Activated CD8-positive, alpha-beta T cell treated with anti-CD3 and anti-CD28 coated beads for 36 hours (primary cell): ENCODE results near the gene CYP2A13. TPM values are rescaled to one million over a fixed set of nuclear protein-coding genes. Genes with fewer than 3 reads are reported as not detected.
A peak's percentile ranks its signal among the peaks of the same experiment; 100 is the strongest.

ENCODE experiments used
- ATAC-seq: fragments of 200-7000 bp; cut with Tn5 transposase; one replicate; pipeline ENCODE4 v1.10.0; 2021; ENCODE audit warnings: mild to moderate bottlenecking, moderate library complexity
- CTCF ChIA-PET: fragments of 350-600 bp; sonication (Branson Sonifier 250); formaldehyde crosslinking; loops from one replicate; lab custom pipeline; 2021; ENCODE audit warnings: antibody characterized with exemption; lab: Charles Lee
- POLR2A ChIA-PET: fragments of 350-600 bp; sonication (Branson Sonifier 250); formaldehyde crosslinking; loops from one replicate; lab custom pipeline; 2021; ENCODE audit warnings: antibody characterized with exemption; lab: Charles Lee
- DNase-seq: peaks from one replicate; pipeline ENCODE4 v3.0.0-alpha.2; 2020
- H3K27ac Mint-ChIP-seq: one replicate; pipeline ENCODE4 v1.8.0; 2021; ENCODE audit warnings: mild to moderate bottlenecking, mixed read lengths
- H3K27me3 Mint-ChIP-seq: one replicate; pipeline ENCODE4 v1.8.0; 2021; ENCODE audit warnings: mixed read lengths
- H3K36me3 Mint-ChIP-seq: one replicate; pipeline ENCODE4 v1.8.0; 2021; ENCODE audit warnings: low read depth, mixed read lengths
- H3K4me1 Mint-ChIP-seq: one replicate; pipeline ENCODE4 v1.8.0; 2021; ENCODE audit warnings: low read depth, mixed read lengths
- H3K4me3 Mint-ChIP-seq: one replicate; pipeline ENCODE4 v1.8.0; 2021; ENCODE audit warnings: mild to moderate bottlenecking, moderate library complexity, mixed read lengths
- H3K9me3 Mint-ChIP-seq: one replicate; pipeline ENCODE4 v1.8.0; 2021; ENCODE audit warnings: mixed read lengths
- CTCF ChIP-seq: fragments of 200-600 bp; IDR thresholded peaks from one replicate; pipeline ENCODE4 v1.8.0; 2022; ENCODE audit warnings: antibody characterized with exemption, mild to moderate bottlenecking
- intact Hi-C: fragments of 100-400 bp; cut with micrococcal nuclease; formaldehyde crosslinking; loops from one replicate; pipeline ENCODE4 v1.10.0; 2022
- total RNA-seq, 2 experiments: library from RNA; stranded (reverse); gene quantifications; one replicate each; pipeline ENCODE4 v1.2.3, GENCODE V29; 2021

CYP2A13 gene
- total RNA-seq, 2 experiments from 2014 or later = not detected

- ATAC-seq (no peak), DNase-seq (no peak)
- no peaks in the 10 kb centered on the region for H3K9me3 Mint-ChIP-seq
- CTCF ChIA-PET = interaction anchor here (1.1 kb wide), 1 partner anchor 14 kb away, joined by 3 read pairs; no protein-coding TSS in a partner anchor
- no peak overlapping the region for H3K4me3 Mint-ChIP-seq
- H3K27ac Mint-ChIP-seq = no peak overlapping the region
- H3K27me3 Mint-ChIP-seq = peaks cover 18% of the 10 kb centered on the region
- no peak for TF ChIP-seq CTCF
- intact Hi-C loops = no loop called here
- H3K4me1 Mint-ChIP-seq = no peaks in the 10 kb centered on the region
- no peaks in the 10 kb centered on the region for H3K36me3 Mint-ChIP-seq
- POLR2A ChIA-PET = interaction anchor here (1.0 kb wide), 1 partner anchor 170 kb away, joined by 3 read pairs; no protein-coding TSS in a partner anchor
Observed at GRCh38 chr19:41064974-41065569, 23.2 kb upstream of the CYP2A13 start.

- DNase-seq (no peak), ATAC-seq (no peak)
- peaks cover 8% of the 10 kb centered on the region for H3K9me3 Mint-ChIP-seq
- no peak for TF ChIP-seq CTCF
- POLR2A ChIA-PET = no interaction called here
- intact Hi-C loops = no loop called here
- CTCF ChIA-PET = no interaction called here
- H3K27me3 Mint-ChIP-seq = peaks cover 21% of the 10 kb centered on the region
- H3K36me3 Mint-ChIP-seq = peaks cover 2% of the 10 kb centered on the region
- no peak overlapping the region for H3K4me3 Mint-ChIP-seq
- no peaks in the 10 kb centered on the region for H3K4me1 Mint-ChIP-seq
- H3K27ac Mint-ChIP-seq = no peak overlapping the region
Observed at GRCh38 chr19:41076286-41076685, 12.0 kb upstream of the CYP2A13 start.

- peaks cover 8% of the 10 kb centered on the region for H3K9me3 Mint-ChIP-seq
- peaks cover 2% of the 10 kb centered on the region for H3K36me3 Mint-ChIP-seq
- no peak overlapping the region for H3K4me3 Mint-ChIP-seq
- ATAC-seq (no peak), DNase-seq (no peak)
- H3K4me1 Mint-ChIP-seq = no peaks in the 10 kb centered on the region
- H3K27ac Mint-ChIP-seq = no peak overlapping the region
- intact Hi-C loops = no loop called here
- ChIA-PET CTCF (interaction anchor here (1.2 kb wide), 1 partner anchor 13 kb away, joined by 3 read pairs; no protein-coding TSS in a partner anchor), POLR2A (no interaction called here)
- peaks cover 23% of the 10 kb centered on the region for H3K27me3 Mint-ChIP-seq
- TF ChIP-seq CTCF = no peak
Observed at GRCh38 chr19:41083516-41083915, 4.7 kb upstream of the CYP2A13 start.

- ChIA-PET POLR2A (no interaction called here), CTCF (no interaction called here)
- Mint-ChIP-seq H3K27ac (no peak overlapping the region), H3K4me3 (no peak overlapping the region), H3K27me3 (peaks cover 35% of the 10 kb centered on the region), H3K9me3 (peaks cover 2% of the 10 kb centered on the region), H3K36me3 (no peaks in the 10 kb centered on the region), H3K4me1 (peaks cover 2% of the 10 kb centered on the region)
- intact Hi-C loops = no loop called here
- no peak for ATAC-seq
- DNase-seq = no peak
- TF ChIP-seq CTCF = no peak
Observed at GRCh38 chr19:41085748-41086415, 2.4 kb upstream of the CYP2A13 start.

GRCh38 chr19:41089959-41090358, 1.7 kb downstream of the CYP2A13 start:
- TF ChIP-seq CTCF = no peak
- Mint-ChIP-seq H3K36me3 (no peaks in the 10 kb centered on the region), H3K4me3 (no peak overlapping the region), H3K27me3 (peaks cover 48% of the 10 kb centered on the region), H3K4me1 (peaks cover 2% of the 10 kb centered on the region), H3K9me3 (no peaks in the 10 kb centered on the region), H3K27ac (no peak overlapping the region)
- DNase-seq (peak; percentile 5), ATAC-seq (no peak)
- intact Hi-C loops = no loop called here
- ChIA-PET CTCF (interaction anchor here (1.3 to 1.4 kb wide), 2 partner anchors 53 to 54 kb away, joined by 3 read pairs; no protein-coding TSS in a partner anchor), POLR2A (interaction anchor here (0.9 kb wide), 1 partner anchor 12 kb away, joined by 3 read pairs; no protein-coding TSS in a partner anchor)
